Spleen (tissue), 11 donors: ENCODE measurements around the gene ABHD12. TPM values are rescaled to one million over a fixed set of nuclear protein-coding genes. Genes with fewer than 3 reads are reported as not detected.

Source experiments
- DNase-seq: peaks from one replicate; pipeline ENCODE4 v3.0.0-alpha.2; 2020
- H3K27ac ChIP-seq, 8 donors: fragments of 200-600 bp; sonication (generic) in 7 of 8; 1 replicate in 4 of 8; 2 replicates in 4 of 8; pipeline versions ENCODE4 v1.5.0 to v1.8.0; 2016 to 2021; ENCODE audit warnings: inconsistent platforms in 4 of 8, mild to moderate bottlenecking in 4 of 8, moderate library complexity in 1 of 8
- H3K27me3 ChIP-seq, 7 donors: fragments of 200-600 bp; sonication (generic) in 6 of 7; replicated peaks in 1 of 7; 1 replicate in 4 of 7; 2 replicates in 3 of 7; pipeline versions ENCODE4 v1.5.0 to v1.8.0; 2016 to 2021; ENCODE audit warnings: inconsistent platforms in 3 of 7, mild to moderate bottlenecking in 1 of 7
- H3K36me3 ChIP-seq, 6 donors: fragments of 200-600 bp; sonication (generic) in 5 of 6; 1 replicate in 4 of 6; 2 replicates in 2 of 6; pipeline versions ENCODE4 v1.5.0 to v1.8.0; 2016 to 2021; ENCODE audit warnings: inconsistent platforms in 2 of 6
- H3K4me1 ChIP-seq, 6 donors: fragments of 200-600 bp; sonication (generic) in 5 of 6; 1 replicate in 3 of 6; 2 replicates in 3 of 6; pipeline versions ENCODE4 v1.5.0 to v1.8.0; 2016 to 2021; ENCODE audit warnings: inconsistent platforms in 3 of 6
- H3K4me3 ChIP-seq, 8 donors: fragments of 200-600 bp; sonication (generic) in 7 of 8; 1 replicate in 4 of 8; 2 replicates in 4 of 8; pipeline versions ENCODE4 v1.5.0 to v1.8.0; 2016 to 2021; ENCODE audit warnings: inconsistent platforms in 4 of 8, mild to moderate bottlenecking in 4 of 8, moderate library complexity in 2 of 8
- H3K9me3 ChIP-seq, 8 donors: fragments of 200-600 bp; sonication (generic) in 7 of 8; 1 replicate in 4 of 8; 2 replicates in 4 of 8; pipeline versions ENCODE4 v1.5.0 to v1.8.0; 2016 to 2021; ENCODE audit warnings: inconsistent platforms in 4 of 8
- POLR2A ChIP-seq, 3 donors: fragments of 450-650 bp; IDR thresholded peaks; one replicate each; pipeline ENCODE4 v1.5.1; 2017; ENCODE audit warnings: antibody characterized with exemption in 3 of 3, mild to moderate bottlenecking in 1 of 3
- POLR2AphosphoS5 ChIP-seq, 3 donors: sonication (generic); formaldehyde crosslinking; IDR thresholded peaks; one replicate each; pipeline ENCODE4 v1.5.1; 2017; ENCODE audit warnings: antibody characterized with exemption in 3 of 3
- WGBS, 5 donors: extraction: QIAGEN DNeasy Blood & Tissue Kit in 3 of 5; methylation state at CpG; one replicate each; pipeline versions ENCODE4 v1.1.5 to v1.1.7; 2013 to 2018; 5-methylcytosine and 5-hydroxymethylcytosine counted together
- intact Hi-C: fragments of 100-400 bp; cut with DNase I; formaldehyde crosslinking; loops from one replicate; pipeline ENCODE4 v1.15.0; 2023; ENCODE audit warnings: low total_unique reads
- polyA plus RNA-seq, 3 donors: library from polyadenylated mRNA; stranded (reverse); fragments of 200-250 nt; gene quantifications; one replicate each; pipeline ENCODE4 v1.2.1, GENCODE V29; 2013
- total RNA-seq, 7 donors: library from RNA; depleted of rRNA in 3 of 7; stranded (reverse); fragments of >200 nt in 3 of 7; fragmentation: NEBNext Ultra II Directional in 4 of 7; extraction: Animal tissue kit (Norgen Biotek cat#: 25700) in 4 of 7; gene quantifications; one replicate each; pipeline versions ENCODE4 v1.1.0 to v1.2.1, GENCODE V29; 2016 to 2021
- TF ChIP-seq, protein P1 (sequence below), 11 experiments: fragments of 200-600 bp in 7 of 11; fragments of 450-650 bp in 4 of 11; sonication (generic) in 4 of 11; IDR thresholded peaks in 8 of 11; conservative IDR thresholded peaks in 3 of 11; 1 replicate in 7 of 11; 2 replicates in 4 of 11; pipeline versions ENCODE4 v1.4.0 to v1.8.0; 2016 to 2021; ENCODE audit warnings: antibody characterized with exemption in 11 of 11, inconsistent platforms in 4 of 11, mild to moderate bottlenecking in 1 of 11
- donor health status: healthy with polysubstance abuse.
- donor health status: DM: no; HTN: no; CAD: no; lungs with moderate emphysema.
- donor health status: DM: no; HTN: no; CAD: no.
- donor health status: Bipolar disorder and iron deficiency.
- donor health status: healthy.
- donor health status: DM: no; HTN: no; CAD: no.
- donor health status: DM: yes; HTN: yes; CAD: no.

ABHD12 gene
- total and polyA plus RNA-seq, 10 donors = 16.1 to 36.9 (median 25.3) TPM

DNA sequence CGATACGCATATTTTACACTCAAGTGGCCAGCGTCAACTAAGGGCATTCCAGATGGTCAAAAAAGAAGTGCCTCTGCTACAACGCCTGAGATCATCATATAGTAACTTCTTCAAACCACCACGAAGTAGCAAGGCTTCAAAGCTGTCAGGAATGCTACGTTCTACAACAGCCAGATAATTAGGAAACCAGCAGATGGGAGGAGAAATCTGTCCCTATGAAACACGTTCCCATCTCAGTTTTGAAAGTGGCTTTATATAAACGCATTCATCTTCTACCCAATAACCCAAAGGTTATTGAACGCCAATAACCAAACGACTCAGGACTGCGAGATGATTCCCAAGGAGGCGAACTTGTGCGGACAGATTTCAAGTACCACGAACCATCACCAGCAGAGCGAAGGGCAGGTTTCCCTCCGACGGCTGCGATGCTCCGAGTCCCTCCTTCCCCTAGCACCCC lies 1.2 kb downstream of the ABHD12 start:
- WGBS, 5 donors = 19 to 24% (median 21%) methylated on average over 19 of the region's 19 CpGs
- H3K27me3 ChIP-seq = no peaks in the 10 kb centered on the region
- no peak for DNase-seq
- H3K4me1 ChIP-seq = peaks cover 0 to 27% (median 23%) of the 10 kb centered on the region in 6 donors
- TF ChIP-seq, protein P1, sequence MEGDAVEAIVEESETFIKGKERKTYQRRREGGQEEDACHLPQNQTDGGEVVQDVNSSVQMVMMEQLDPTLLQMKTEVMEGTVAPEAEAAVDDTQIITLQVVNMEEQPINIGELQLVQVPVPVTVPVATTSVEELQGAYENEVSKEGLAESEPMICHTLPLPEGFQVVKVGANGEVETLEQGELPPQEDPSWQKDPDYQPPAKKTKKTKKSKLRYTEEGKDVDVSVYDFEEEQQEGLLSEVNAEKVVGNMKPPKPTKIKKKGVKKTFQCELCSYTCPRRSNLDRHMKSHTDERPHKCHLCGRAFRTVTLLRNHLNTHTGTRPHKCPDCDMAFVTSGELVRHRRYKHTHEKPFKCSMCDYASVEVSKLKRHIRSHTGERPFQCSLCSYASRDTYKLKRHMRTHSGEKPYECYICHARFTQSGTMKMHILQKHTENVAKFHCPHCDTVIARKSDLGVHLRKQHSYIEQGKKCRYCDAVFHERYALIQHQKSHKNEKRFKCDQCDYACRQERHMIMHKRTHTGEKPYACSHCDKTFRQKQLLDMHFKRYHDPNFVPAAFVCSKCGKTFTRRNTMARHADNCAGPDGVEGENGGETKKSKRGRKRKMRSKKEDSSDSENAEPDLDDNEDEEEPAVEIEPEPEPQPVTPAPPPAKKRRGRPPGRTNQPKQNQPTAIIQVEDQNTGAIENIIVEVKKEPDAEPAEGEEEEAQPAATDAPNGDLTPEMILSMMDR (IDR thresholded peaks at IDR 0.05 in 8 of 11, conservative IDR thresholded peaks at IDR 0.05 in 3 of 11) = no peak
- TF ChIP-seq POLR2AphosphoS5 (IDR thresholded peaks at IDR 0.05) (no peak), POLR2A (IDR thresholded peaks at IDR 0.05) (no peak)
- no peaks in the 10 kb centered on the region for H3K9me3 ChIP-seq
- intact Hi-C loops = loop anchor here (10.0 kb wide), 1 partner anchor 75 kb away; no protein-coding TSS in a partner anchor
- peak overlapping the region in 6 of 8 donors; percentile 69 to 91 (median 89) for H3K27ac ChIP-seq
- H3K4me3 ChIP-seq = peak overlapping the region; percentile 64 to 94 (median 81)
- H3K36me3 ChIP-seq = no peaks in the 10 kb centered on the region

DNA sequence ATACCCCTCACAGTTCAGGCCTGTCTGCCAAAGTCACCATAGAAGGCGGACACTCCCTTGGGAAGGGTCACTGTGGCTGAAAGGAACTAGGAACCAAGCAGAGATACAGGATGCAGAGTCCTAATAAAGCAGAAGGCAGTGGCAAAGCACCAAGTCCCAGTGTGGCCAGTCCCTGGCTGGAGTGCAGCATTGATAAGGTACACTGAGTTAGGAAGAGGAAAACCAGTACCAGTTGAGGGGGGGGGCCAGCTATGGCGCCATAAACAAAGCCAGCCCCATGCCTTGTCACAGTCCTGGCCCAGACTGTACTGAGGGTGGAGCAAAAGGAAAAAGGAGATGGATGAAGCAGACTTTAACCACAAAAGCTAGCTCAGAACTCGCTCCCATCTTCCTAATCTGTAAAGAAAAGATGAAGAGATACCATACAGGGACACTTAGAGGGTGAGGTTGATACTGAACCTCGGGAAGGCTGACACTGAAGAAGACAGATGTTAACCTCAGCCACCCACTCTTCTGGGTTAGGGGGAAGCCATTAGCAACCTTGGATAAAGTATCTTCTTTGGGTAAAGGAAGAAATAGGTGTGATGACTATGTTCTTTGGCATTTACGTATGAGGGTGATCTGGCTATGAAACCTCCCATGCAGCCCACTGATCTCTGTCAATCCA lies 7.8 kb downstream of the ABHD12 start:
- intact Hi-C loops = loop anchor here (10.0 kb wide), 1 partner anchor 68 kb away; no protein-coding TSS in a partner anchor
- no peaks in the 10 kb centered on the region for H3K9me3 ChIP-seq
- 83 to 89% (median 87%) methylated on average over 5 of the region's 5 CpGs for WGBS, 5 donors

DNA sequence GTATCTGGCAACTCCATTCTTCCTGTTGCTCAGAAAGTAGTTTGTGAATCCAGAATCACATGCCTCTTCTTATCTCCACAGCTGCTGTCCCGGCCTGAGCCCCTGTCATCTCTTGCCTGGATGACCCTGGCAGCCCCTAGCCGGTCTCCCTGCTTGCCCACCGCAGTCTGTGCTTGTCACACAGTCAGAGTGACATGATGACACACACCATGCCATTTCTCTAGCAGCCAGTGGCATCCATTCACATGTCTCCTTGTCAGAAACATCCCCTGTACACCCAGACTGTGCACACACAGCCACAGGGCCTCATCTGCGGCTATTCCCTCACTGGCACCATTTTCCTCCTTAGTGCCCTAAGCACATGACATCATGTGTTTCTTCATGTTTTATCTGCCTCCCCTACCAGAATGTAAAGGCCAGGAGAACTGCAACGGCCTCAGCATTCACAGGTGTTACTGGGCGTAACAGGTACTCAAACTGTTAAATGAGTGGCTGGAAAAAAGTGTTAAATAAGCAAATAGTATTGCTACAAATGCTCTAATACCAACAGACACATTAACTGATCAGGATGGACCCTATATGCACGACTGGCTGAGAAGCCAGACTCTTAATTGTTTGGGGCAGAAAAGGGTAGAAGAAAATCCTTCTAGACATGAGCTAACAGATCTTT lies 9.6 kb downstream of the ABHD12 start:
- 88 to 97% (median 93%) methylated on average over 7 of the region's 7 CpGs for WGBS, 5 donors
- H3K27me3 ChIP-seq = no peaks in the 10 kb centered on the region
- no peak overlapping the region for H3K4me3 ChIP-seq
- TF ChIP-seq POLR2A (IDR thresholded peaks at IDR 0.05) = no peak
- TF ChIP-seq, protein P1 (IDR thresholded peaks at IDR 0.05 in 8 of 11, conservative IDR thresholded peaks at IDR 0.05 in 3 of 11) = no peak
- no peak for TF ChIP-seq POLR2AphosphoS5 (IDR thresholded peaks at IDR 0.05)
- no peaks in the 10 kb centered on the region for H3K9me3 ChIP-seq
- intact Hi-C loops = loop anchor here (10.0 kb wide), 1 partner anchor 66 kb away; no protein-coding TSS in a partner anchor
- no peak for DNase-seq
- no peak overlapping the region for H3K27ac ChIP-seq
- H3K36me3 ChIP-seq = peaks cover 0 to 16% (median 0%) of the 10 kb centered on the region in 6 donors
- peaks cover 0 to 2% (median 0%) of the 10 kb centered on the region in 6 donors for H3K4me1 ChIP-seq

More for the DNA sequence above, 7.8 kb downstream of the ABHD12 start:
- Histone ChIP-seq H3K36me3 (peaks cover 0 to 16% (median 0%) of the 10 kb centered on the region in 6 donors), H3K27ac (no peak overlapping the region), H3K27me3 (no peaks in the 10 kb centered on the region), H3K4me1 (peaks cover 0 to 2% (median 0%) of the 10 kb centered on the region in 6 donors), H3K4me3 (no peak overlapping the region)
- no peak for DNase-seq
- TF ChIP-seq POLR2A (IDR thresholded peaks at IDR 0.05) (no peak), POLR2AphosphoS5 (IDR thresholded peaks at IDR 0.05) (no peak)
- TF ChIP-seq, protein P1 (IDR thresholded peaks at IDR 0.05 in 8 of 11, conservative IDR thresholded peaks at IDR 0.05 in 3 of 11) = no peak
